H1 (cell line): ENCODE measurements around the gene RMDN2. TPM values are rescaled to one million over a fixed set of nuclear protein-coding genes. Genes with fewer than 3 reads are reported as not detected.

Experiments
- ATF2 ChIP-seq: IDR thresholded peaks from 2 replicates; pipeline ENCODE4 v1.6.1; 2012; ENCODE audit warnings: low read length, inconsistent platforms
- BACH1 ChIP-seq: IDR thresholded peaks from 2 replicates; pipeline ENCODE4 v1.6.1; 2012; ENCODE audit warnings: low read length, improper control_type of control experiment
- BCL11A ChIP-seq, 2 experiments: IDR thresholded peaks; one replicate each; pipeline ENCODE4 v1.6.1; 2011; ENCODE audit warnings: low read depth in 2 of 2, low read length in 2 of 2, mild to moderate bottlenecking in 2 of 2
- CBX8 ChIP-seq: fragments of 300-800, 300-1000 bp; sonication (generic); IDR thresholded peaks from 2 replicates; pipeline ENCODE4 v1.7.1; 2016; ENCODE audit warnings: low read depth, low read length, borderline replicate concordance
- CHD1 ChIP-seq: IDR thresholded peaks from 2 replicates; pipeline ENCODE4 v1.6.1; 2012; ENCODE audit warnings: low read depth, low read length, improper control_type of control experiment
- CREB1 ChIP-seq: IDR thresholded peaks from 2 replicates; pipeline ENCODE4 v1.6.1; 2012; ENCODE audit warnings: inconsistent platforms
- EP300 ChIP-seq, 2 experiments: IDR thresholded peaks; 1 replicate in 1 of 2; 2 replicates in 1 of 2; pipeline ENCODE4 v1.6.1; 2011 to 2012; ENCODE audit warnings: low read depth in 2 of 2, low read length in 2 of 2, mild to moderate bottlenecking in 2 of 2, borderline replicate concordance in 1 of 2, inconsistent platforms in 1 of 2, moderate library complexity in 1 of 2
- GABPA ChIP-seq: IDR thresholded peaks from 2 replicates; pipeline ENCODE4 v1.6.1; 2011; ENCODE audit warnings: mild to moderate bottlenecking, low read length, moderate library complexity, borderline replicate concordance; ENCODE audit not compliant: insufficient read depth
- GTF2F1 ChIP-seq: IDR thresholded peaks from 2 replicates; pipeline ENCODE4 v1.6.1; 2012; ENCODE audit warnings: low read depth, low read length, improper control_type of control experiment, borderline replicate concordance
- JUN ChIP-seq: IDR thresholded peaks from 2 replicates; pipeline ENCODE4 v1.6.1; 2011; ENCODE audit warnings: low read depth, mild to moderate bottlenecking, improper control_type of control experiment, low read length
- JUND ChIP-seq: IDR thresholded peaks from 2 replicates; pipeline ENCODE4 v1.6.1; 2011; ENCODE audit warnings: mild to moderate bottlenecking, improper control_type of control experiment, low read length
- KDM1A ChIP-seq: fragments of 200-600, 300-600 bp; sonication (generic); IDR thresholded peaks from 2 replicates; pipeline ENCODE4 v1.7.1; 2016; ENCODE audit warnings: mild to moderate bottlenecking, low read length, borderline replicate concordance
- KDM5A ChIP-seq: fragments of 200-600 bp; IDR thresholded peaks from 2 replicates; pipeline ENCODE4 v1.7.1; 2012; ENCODE audit warnings: mild to moderate bottlenecking, low read length, inconsistent platforms, mixed read lengths
- POLR2AphosphoS5 ChIP-seq: IDR thresholded peaks from 2 replicates; pipeline ENCODE4 v1.6.1; 2011; ENCODE audit warnings: low read depth, low read length
- POU5F1 ChIP-seq: IDR thresholded peaks from 2 replicates; pipeline ENCODE4 v1.6.1; 2011; ENCODE audit warnings: low read depth, mild to moderate bottlenecking, low read length, moderate library complexity
- RFX5 ChIP-seq: IDR thresholded peaks from 2 replicates; pipeline ENCODE4 v1.6.1; 2011; ENCODE audit warnings: low read depth, low read length, improper control_type of control experiment, borderline replicate concordance
- SIX5 ChIP-seq: IDR thresholded peaks from 2 replicates; pipeline ENCODE4 v1.6.1; 2011; ENCODE audit warnings: mild to moderate bottlenecking, low read depth, low read length
- SRF ChIP-seq: IDR thresholded peaks from 2 replicates; pipeline ENCODE4 v1.6.1; 2011; ENCODE audit warnings: mild to moderate bottlenecking, low read depth, low read length, moderate library complexity
- SUZ12 ChIP-seq: fragments of 200-600 bp; sonication (generic); IDR thresholded peaks from 2 replicates; pipeline ENCODE4 v1.6.1; 2012; ENCODE audit warnings: mild to moderate bottlenecking, inconsistent platforms, low read length, moderate library complexity, mixed read lengths
- TAF1 ChIP-seq: IDR thresholded peaks from 2 replicates; pipeline ENCODE4 v1.6.1; 2011; ENCODE audit warnings: mild to moderate bottlenecking, low read depth, low read length
- TAF7 ChIP-seq: optimal IDR thresholded peaks from 2 replicates; pipeline ENCODE3; 2011; ENCODE audit warnings: low read depth, mild to moderate bottlenecking, inconsistent platforms, low read length, moderate library complexity, borderline replicate concordance
- TBP ChIP-seq: IDR thresholded peaks from 2 replicates; pipeline ENCODE4 v1.6.1; 2011; ENCODE audit warnings: low read depth, low read length, improper control_type of control experiment
- TEAD4 ChIP-seq: IDR thresholded peaks from 2 replicates; pipeline ENCODE4 v1.6.1; 2012; ENCODE audit warnings: low read depth, low read length, inconsistent platforms, mixed read lengths
- ZNF274 ChIP-seq: IDR thresholded peaks from 2 replicates; pipeline ENCODE4 v1.7.0; 2012; ENCODE audit warnings: low read length, borderline replicate concordance; ENCODE audit errors: extremely low read depth
- polyA plus RNA-seq, 7 experiments: library from polyadenylated mRNA; depleted of rRNA in 3 of 7; stranded (reverse) in 5 of 7; unstranded in 2 of 7; fragments of >200 nt in 5 of 7; fragments of 200-250 nt in 2 of 7; gene quantifications; 1 replicate in 5 of 7; 2 replicates in 1 of 7; 4 replicates in 1 of 7; pipeline versions ENCODE4 v1.2.1 to v1.2.3, GENCODE V29; 2011 to 2013; ENCODE audit warnings: missing spikeins in 2 of 7, mixed read lengths in 2 of 7
- total RNA-seq: library from RNA; stranded (reverse); fragmentation: NEBNext Ultra II Directional; extraction: Animal tissue kit (Norgen Biotek cat#: 25700); gene quantifications from 2 replicates; pipeline ENCODE4 v1.2.1, GENCODE V29; 2021

RMDN2 gene
- total and polyA plus RNA-seq, 2 of the 8 experiments (the other 6 are each of a cell fraction or from before 2014, with no cell fraction given), result 0.53 to 3.0 TPM

- TF ChIP-seq KDM5A, result no peak
- TF ChIP-seq CBX8, result no peak
- TF ChIP-seq BACH1, result no peak
- peak; percentile 83 for TF ChIP-seq GABPA
- no peak for TF ChIP-seq CHD1
- TF ChIP-seq BCL11A (IDR thresholded peaks at IDR 0.05; ENCODE audit: low read depth in 2 of 2, low read length in 2 of 2), result no peak
- no peak for TF ChIP-seq JUND
- TF ChIP-seq RFX5, result no peak
- no peak for TF ChIP-seq POU5F1
- no peak for TF ChIP-seq SIX5
- peak; percentile 78; the same call in 1 of the 2 replicates for TF ChIP-seq GTF2F1
- TF ChIP-seq JUN, result no peak
- no peak for TF ChIP-seq KDM1A
- no peak for TF ChIP-seq ATF2
- peak; percentile 59; the same call in 1 of the 2 replicates for TF ChIP-seq TEAD4
- peak; percentile 67 for TF ChIP-seq CREB1
- no peak for TF ChIP-seq ZNF274
- TF ChIP-seq SRF, result no peak
- peak; percentile 88 for TF ChIP-seq TAF1
- TF ChIP-seq TBP, result peak; percentile 55; the same call in 1 of the 2 replicates
- TF ChIP-seq POLR2AphosphoS5, result peak; percentile 89
- no peak for TF ChIP-seq EP300 (IDR thresholded peaks at IDR 0.05; ENCODE audit: borderline replicate concordance in 1 of 2, low read depth in 2 of 2, low read length in 2 of 2)
- no peak for TF ChIP-seq SUZ12
- peak; percentile 83 for TF ChIP-seq TAF7
Measured at GRCh38 chr2:37925063-37925897, at the start of gene RMDN2 (continued).
